Endothelial cell of umbilical vein (primary cell): ENCODE results near the gene ACTL7A. TPM values are rescaled to one million over a fixed set of nuclear protein-coding genes. Genes with fewer than 3 reads are reported as not detected.

Experiments
- BruUV-seq: library from RNA; stranded (reverse); fragments of 400-500 nt; replicated peaks from 2 replicates; lab custom pipeline; 2021; lab: Mats Ljungman, UMichigan
- CTCF ChIA-PET: fragments of 300-600, 350-600 bp; sonication (Branson Sonifier 250); formaldehyde crosslinking; loops from one replicate; lab custom pipeline; 2021; ENCODE audit warnings: antibody characterized with exemption, inconsistent platforms; lab: Charles Lee
- POLR2A ChIA-PET: fragments of 300-600, 350-600 bp; sonication (Branson Sonifier 250); formaldehyde crosslinking; loops from one replicate; lab custom pipeline; 2021; ENCODE audit warnings: antibody characterized with exemption, inconsistent platforms; lab: Charles Lee
- DNase-seq: peaks from one replicate; pipeline ENCODE4 v3.0.0-alpha.2; 2011; ENCODE audit warnings: low read depth, low spot score
- FAIRE-seq: peaks from 2 replicates; lab custom pipeline; 2011; peaks lifted over from hg19 to GRCh38; lab: Jason Lieb, UNC
- H2AFZ ChIP-seq: 2 replicates; pipeline ENCODE4 v1.6.0; 2012; ENCODE audit warnings: low read depth, low read length, control low read depth, inconsistent platforms
- H3K27ac ChIP-seq: 2 replicates; pipeline ENCODE4 v1.5.1; 2011; ENCODE audit warnings: low read depth, mild to moderate bottlenecking, control low read depth, low read length, moderate library complexity; ENCODE audit not compliant: insufficient read depth
- H3K27me3 ChIP-seq, 2 experiments: 2 replicates each; pipeline versions ENCODE4 v1.6.0 to v1.6.1; 2011; ENCODE audit warnings: low read length in 2 of 2, mixed read lengths in 1 of 2; ENCODE audit not compliant: control insufficient read depth in 2 of 2, insufficient read depth in 2 of 2
- H3K36me3 ChIP-seq, 2 experiments: 2 replicates in 1 of 2; 3 replicates in 1 of 2; pipeline ENCODE4 v1.5.1; 2011; ENCODE audit warnings: low read length in 2 of 2, mild to moderate bottlenecking in 1 of 2, moderate library complexity in 1 of 2; ENCODE audit not compliant: control insufficient read depth in 2 of 2, insufficient read depth in 2 of 2; ENCODE audit errors: extremely low read depth in 1 of 2
- H3K4me1 ChIP-seq: 3 replicates; pipeline ENCODE4 v1.5.1; 2011; ENCODE audit warnings: mild to moderate bottlenecking, low read length; ENCODE audit not compliant: control insufficient read depth, insufficient read depth; ENCODE audit errors: extremely low read depth
- H3K4me2 ChIP-seq: 2 replicates; pipeline ENCODE4 v1.6.1; 2011; ENCODE audit warnings: low read length, control low read depth, mixed read lengths; ENCODE audit not compliant: insufficient read depth
- H3K4me3 ChIP-seq, 3 experiments: fragments of 200-600 bp in 1 of 3; sonication (generic), shearing (Covaris generic) in 1 of 3; replicated peaks in 1 of 3; 2 replicates each; pipeline ENCODE4 v1.5.1; 2011 to 2016; ENCODE audit warnings: control low read depth in 3 of 3, low read length in 3 of 3, mild to moderate bottlenecking in 2 of 3, inconsistent platforms in 1 of 3, low read depth in 1 of 3, moderate library complexity in 1 of 3; ENCODE audit not compliant: insufficient read depth in 1 of 3
- H3K79me2 ChIP-seq: 2 replicates; pipeline ENCODE4 v1.6.0; 2012; ENCODE audit warnings: low read length, inconsistent platforms; ENCODE audit not compliant: control insufficient read depth, insufficient read depth
- H3K9ac ChIP-seq: replicated peaks from 2 replicates; pipeline ENCODE3; 2011; ENCODE audit warnings: low read length, control low read depth; ENCODE audit not compliant: insufficient read depth; ENCODE audit errors: extremely low read depth
- H3K9me1 ChIP-seq: replicated peaks from 3 replicates; pipeline ENCODE4 v1.6.0; 2011; ENCODE audit warnings: mild to moderate bottlenecking, low read length; ENCODE audit not compliant: control insufficient read depth, insufficient read depth; ENCODE audit errors: extremely low read depth
- H3K9me3 ChIP-seq: replicated peaks from 2 replicates; pipeline ENCODE4 v1.5.1; 2012; ENCODE audit warnings: low read length, inconsistent platforms; ENCODE audit not compliant: control insufficient read depth, insufficient read depth
- H4K20me1 ChIP-seq: replicated peaks from 2 replicates; pipeline ENCODE3; 2011; ENCODE audit warnings: mild to moderate bottlenecking, low read length; ENCODE audit not compliant: control insufficient read depth, insufficient read depth; ENCODE audit errors: extremely low read depth
- GATA2 ChIP-seq: IDR thresholded peaks from 2 replicates; pipeline ENCODE4 v1.7.0; 2011; ENCODE audit warnings: low read depth, mild to moderate bottlenecking, moderate library complexity, mixed read lengths, low read length; ENCODE audit not compliant: insufficient read length, insufficient read depth
- JUN ChIP-seq: IDR thresholded peaks from 2 replicates; pipeline ENCODE4 v1.6.1; 2011; ENCODE audit warnings: borderline replicate concordance, low read depth; ENCODE audit not compliant: insufficient read length, insufficient read depth
- MAX ChIP-seq: IDR thresholded peaks from 2 replicates; pipeline ENCODE4 v1.6.1; 2011; ENCODE audit not compliant: insufficient read depth, insufficient read length
- MYC ChIP-seq: IDR thresholded peaks from one replicate; pipeline ENCODE4 v1.6.1; 2011; ENCODE audit warnings: mild to moderate bottlenecking, low read depth, low read length
- POLR2AphosphoS5 ChIP-seq: IDR thresholded peaks from 2 replicates; pipeline ENCODE4 v1.6.1; 2012; ENCODE audit warnings: low read depth, mild to moderate bottlenecking, control low read depth, low read length, moderate library complexity; ENCODE audit not compliant: insufficient read depth
- dilution Hi-C: fragments of 300-500 bp; cut with MboI; formaldehyde crosslinking; loops from one replicate; pipeline ENCODE4 v1.15.0; 2019; ENCODE audit warnings: low sequenced_read_pairs; ENCODE audit not compliant: extremely low pct_ligation_motif_present
- intact Hi-C: fragments of 100-400 bp; cut with micrococcal nuclease; formaldehyde crosslinking; loops from one replicate; pipeline ENCODE4 v1.10.0; 2022
- polyA plus RNA-seq, 4 experiments: library from polyadenylated mRNA; depleted of rRNA in 3 of 4; stranded (reverse) in 3 of 4; unstranded in 1 of 4; fragments of >200 nt; gene quantifications; 2 replicates each; pipeline versions ENCODE4 v1.2.1 to v1.2.3, GENCODE V29; 2011 to 2012; ENCODE audit warnings: missing spikeins in 1 of 4
- total RNA-seq: library from RNA; stranded (reverse); gene quantifications from 2 replicates; pipeline ENCODE4 v1.2.3, GENCODE V29; 2021

Gene ACTL7A
- total and polyA plus RNA-seq, 2 donors (not counting 3 experiments of a cell fraction or from before 2014, with no cell fraction given): not detected

DNA sequence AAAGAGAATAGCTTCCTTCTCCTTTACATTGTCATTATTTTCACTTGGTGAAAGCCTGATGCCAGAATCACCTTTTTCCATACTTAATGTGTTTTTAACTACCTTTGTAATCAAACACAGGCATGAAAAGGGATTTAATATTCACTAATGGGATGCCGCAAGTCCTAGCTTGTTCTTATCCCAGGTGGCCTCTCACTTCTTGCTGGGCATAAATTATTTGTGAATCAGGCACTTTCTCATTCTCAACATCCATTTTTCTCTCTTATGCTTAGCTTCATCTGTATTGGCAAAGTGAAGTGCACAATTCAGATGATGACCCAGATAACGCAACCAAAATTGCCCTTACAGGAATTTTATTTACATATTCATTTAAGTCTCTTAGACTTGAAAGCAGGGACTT lies 17.2 kb upstream of the ACTL7A start:
- ChIA-PET CTCF (interaction anchor here (1.5 kb wide), 1 partner anchor 109 kb away, joined by 3 read pairs; no protein-coding TSS in a partner anchor), POLR2A (no interaction called here)
- no peaks in the 10 kb centered on the region for H3K79me2 ChIP-seq
- no peak overlapping the region for H3K9ac ChIP-seq
- no peaks in the 10 kb centered on the region for H3K9me1 ChIP-seq
- H2AFZ ChIP-seq: no peak overlapping the region
- no peaks in the 10 kb centered on the region for H3K9me3 ChIP-seq
- H3K27me3 ChIP-seq: no peaks in the 10 kb centered on the region
- DNase-seq (no peak), FAIRE-seq (no peak)
- H3K27ac ChIP-seq: no peak overlapping the region
- H3K36me3 ChIP-seq: no peaks in the 10 kb centered on the region
- H3K4me2 ChIP-seq: no peak overlapping the region
- no TSS peak for BruUV-seq
- no peak overlapping the region for H3K4me3 ChIP-seq
- peaks cover 14% of the 10 kb centered on the region for H3K4me1 ChIP-seq
- dilution Hi-C loops: no loop called here
- H4K20me1 ChIP-seq: no peaks in the 10 kb centered on the region
- intact Hi-C loops: no loop called here
- TF ChIP-seq MAX: no peak

GRCh38 chr9:108845507-108845906 lies 16.6 kb upstream of the ACTL7A start:
- no TSS peak for BruUV-seq
- DNase-seq (no peak), FAIRE-seq (no peak)
- POLR2A ChIA-PET: no interaction called here
- Histone ChIP-seq H3K4me2 (no peak overlapping the region), H3K27ac (no peak overlapping the region), H3K9me1 (no peaks in the 10 kb centered on the region), H4K20me1 (no peaks in the 10 kb centered on the region), H3K27me3 (no peaks in the 10 kb centered on the region), H3K9ac (no peak overlapping the region), H3K79me2 (no peaks in the 10 kb centered on the region), H3K36me3 (no peaks in the 10 kb centered on the region), H2AFZ (no peak overlapping the region), H3K4me3 (no peak overlapping the region), H3K4me1 (peaks cover 14% of the 10 kb centered on the region), H3K9me3 (no peaks in the 10 kb centered on the region)
- no peak for TF ChIP-seq POLR2AphosphoS5
- no peak for TF ChIP-seq JUN
- TF ChIP-seq MYC: no peak
- no peak for TF ChIP-seq GATA2
- CTCF ChIA-PET: interaction anchor here (1.5 kb wide), 1 partner anchor 109 kb away, joined by 3 read pairs; no protein-coding TSS in a partner anchor
- intact Hi-C loops: no loop called here
- dilution Hi-C loops: no loop called here
